ENCODE data around the gene GLCCI1.
A peak's percentile ranks its signal among the peaks of the same experiment; 100 is the strongest.

GLCCI1 gene

DNA sequence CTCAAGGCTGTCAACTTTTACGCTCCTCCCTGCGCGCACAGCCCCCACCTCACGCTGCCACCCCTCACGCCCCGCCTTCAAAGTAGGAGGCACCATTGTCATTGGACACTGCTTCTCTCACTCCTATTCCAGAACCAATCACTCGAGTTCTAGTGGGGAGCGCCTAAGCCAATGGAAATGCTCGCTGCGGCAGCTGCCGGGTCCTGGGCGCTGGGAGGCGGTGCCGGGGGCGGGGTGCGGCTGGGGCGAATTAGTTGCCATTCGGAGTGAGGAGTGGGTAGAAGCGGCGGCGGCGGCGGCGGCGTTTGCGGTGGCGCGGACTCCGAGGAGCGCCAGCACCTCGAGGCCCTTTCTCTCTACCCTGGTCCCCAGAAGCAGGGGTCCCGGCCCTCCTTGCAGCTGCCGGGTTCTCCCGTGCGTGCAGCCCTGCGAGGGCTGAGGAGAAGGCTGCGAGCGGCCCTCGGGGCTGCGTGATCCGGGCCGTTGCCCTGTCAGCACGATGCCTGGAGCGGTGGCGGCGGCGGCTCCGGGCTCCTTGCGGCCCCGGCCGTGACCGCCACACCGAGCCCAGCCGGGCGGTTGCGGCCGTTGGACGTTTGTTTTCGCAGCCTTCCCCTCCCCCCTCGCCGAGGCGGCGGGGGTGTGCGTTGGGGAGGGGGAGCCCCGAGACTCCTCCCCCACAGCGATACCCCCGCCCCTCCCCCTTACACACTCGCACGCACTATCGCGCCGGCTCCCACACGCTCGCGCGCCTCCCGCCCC is at the start of gene GLCCI1:
Gene GLCCI1, plus strand, starts transcription at position 253 of the 762 bp plus-strand sequence. CDS start 555 bp downstream, outside the sequence.
- peak; percentile 97 for DNase-seq

DNA sequence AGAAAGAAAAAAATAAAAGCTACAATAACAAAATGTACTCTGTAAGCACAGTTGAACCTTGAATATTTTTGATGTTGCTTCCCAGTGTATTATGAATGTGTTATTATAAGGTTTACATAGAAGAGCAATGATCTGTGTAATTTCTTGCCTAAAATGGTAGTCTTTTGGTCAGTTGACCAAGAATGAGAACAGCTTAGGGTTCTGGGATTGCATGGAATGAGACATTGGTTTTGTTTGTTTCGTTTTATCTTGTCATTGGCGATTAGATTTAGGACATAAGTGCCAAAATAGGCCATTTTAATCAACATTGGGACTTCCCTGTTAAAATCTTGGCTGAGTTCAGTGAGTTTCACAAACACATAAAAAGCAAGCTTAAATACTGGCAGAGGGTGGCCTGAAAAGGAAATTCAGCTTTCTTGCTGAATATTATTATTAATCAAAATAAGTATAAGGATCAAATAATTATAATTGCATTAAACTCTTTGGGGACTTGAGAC is 49.1 kb upstream of the GLCCI1 start:
- DNase-seq = no peak

DNA sequence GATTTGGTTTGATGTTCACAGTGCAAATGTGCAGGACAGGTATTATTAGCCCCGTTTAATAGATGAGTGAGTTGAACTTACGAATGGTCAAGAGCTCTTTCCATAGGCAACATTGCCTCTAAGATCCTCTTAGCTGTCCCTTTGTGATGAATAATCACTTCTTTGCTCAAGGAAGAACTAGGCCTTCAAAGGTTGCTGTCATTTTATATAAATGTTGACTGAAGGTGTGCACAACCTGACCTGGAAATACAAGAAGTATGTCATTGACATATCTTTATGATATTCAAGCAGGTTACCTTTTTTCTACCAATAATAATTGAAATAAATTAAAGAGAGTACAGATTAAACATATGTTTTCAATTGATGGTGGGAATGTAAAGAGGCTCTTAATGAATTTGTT is 48.5 kb upstream of the GLCCI1 start:
- no peak for DNase-seq

DNA sequence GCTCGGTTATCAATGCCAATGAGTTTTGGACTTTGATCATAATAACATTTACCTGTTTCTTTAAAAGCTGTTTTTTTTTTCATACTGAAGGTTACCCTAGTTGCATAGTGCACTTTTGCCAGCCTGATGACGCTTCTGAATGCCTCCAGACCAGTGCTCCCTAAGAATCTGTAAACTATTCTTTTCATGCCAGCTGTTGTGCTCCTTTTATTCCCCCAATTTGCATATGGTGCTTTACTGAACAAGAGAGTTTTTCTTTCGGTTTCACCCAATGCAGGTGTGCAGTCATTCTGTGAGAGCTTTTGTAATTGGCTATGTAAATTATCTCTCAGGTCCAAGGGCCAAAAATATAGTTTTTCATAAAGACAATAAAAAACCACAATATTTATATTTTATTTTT is 48.1 kb upstream of the GLCCI1 start:
- DNase-seq = no peak

DNA sequence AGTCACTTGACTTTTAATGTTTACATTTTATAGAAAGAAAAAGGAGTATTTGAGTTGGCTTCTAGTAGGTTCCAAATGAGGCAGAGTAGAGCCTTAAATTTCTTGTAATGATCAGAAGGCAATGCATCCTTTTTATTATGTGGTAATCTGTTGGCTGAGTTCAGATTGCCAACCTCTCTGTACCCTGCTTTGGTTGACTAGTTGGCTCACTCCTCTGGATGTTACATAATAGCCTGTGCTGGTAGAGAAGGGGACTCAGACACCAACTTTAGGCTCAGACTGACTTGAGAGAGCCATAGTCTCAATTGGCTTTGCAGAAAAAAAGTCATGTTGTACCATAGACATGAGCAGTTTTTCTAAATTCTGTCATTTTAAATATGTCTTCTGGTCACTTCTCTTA is 46.8 kb upstream of the GLCCI1 start:
- no peak for DNase-seq

DNA sequence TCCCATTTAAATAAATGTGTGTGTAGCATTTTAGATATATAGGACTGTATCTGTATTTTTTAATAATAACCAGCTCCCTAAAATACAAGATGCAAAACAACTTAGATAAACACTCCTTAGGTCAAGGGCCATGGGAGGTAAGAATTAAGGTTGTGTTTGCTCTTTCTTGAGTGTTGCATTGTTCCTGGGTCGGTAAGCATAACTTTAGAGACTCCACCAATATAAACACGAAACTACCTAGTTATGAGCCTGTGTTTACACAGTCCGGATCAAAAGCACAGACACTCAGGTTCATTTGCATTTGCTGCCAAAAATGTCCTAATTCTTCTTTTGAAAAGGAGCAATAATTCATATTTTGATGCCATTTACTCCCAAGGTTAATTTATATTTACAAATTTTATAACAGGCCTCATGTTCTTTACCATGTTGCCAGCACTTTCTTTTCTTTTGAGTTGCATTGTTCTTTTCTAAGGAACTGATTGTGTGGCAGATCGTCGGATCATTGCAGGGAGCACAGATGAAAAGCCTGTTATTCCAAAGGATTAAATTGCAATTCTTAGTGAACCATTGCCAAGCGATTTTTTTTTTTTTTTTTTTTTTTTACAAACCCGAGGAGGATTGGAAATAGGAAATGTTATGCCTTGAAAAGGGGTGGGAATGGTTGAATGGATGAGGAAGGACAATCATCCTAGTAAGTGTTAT is 45.8 kb upstream of the GLCCI1 start:
- DNase-seq = peak; percentile 39

DNA sequence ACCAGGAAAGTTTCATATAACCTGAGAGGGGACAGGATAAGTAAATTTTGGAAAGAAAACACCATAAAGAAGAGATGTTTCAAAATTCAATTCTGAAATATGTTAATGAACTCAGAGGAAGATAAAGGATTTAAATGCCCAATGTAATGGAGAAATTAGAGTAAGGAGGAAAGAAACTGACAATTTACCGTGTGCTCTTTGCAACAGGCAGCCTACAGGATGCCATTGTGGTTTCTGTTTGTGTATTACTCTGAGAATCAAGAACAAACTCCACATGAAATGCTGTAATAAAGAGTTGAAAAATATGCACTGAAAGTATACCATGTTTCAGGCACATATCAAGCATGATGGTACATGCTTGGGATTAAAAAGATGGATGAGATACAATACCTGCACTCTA is 44.8 kb upstream of the GLCCI1 start:
- no peak for DNase-seq

DNA sequence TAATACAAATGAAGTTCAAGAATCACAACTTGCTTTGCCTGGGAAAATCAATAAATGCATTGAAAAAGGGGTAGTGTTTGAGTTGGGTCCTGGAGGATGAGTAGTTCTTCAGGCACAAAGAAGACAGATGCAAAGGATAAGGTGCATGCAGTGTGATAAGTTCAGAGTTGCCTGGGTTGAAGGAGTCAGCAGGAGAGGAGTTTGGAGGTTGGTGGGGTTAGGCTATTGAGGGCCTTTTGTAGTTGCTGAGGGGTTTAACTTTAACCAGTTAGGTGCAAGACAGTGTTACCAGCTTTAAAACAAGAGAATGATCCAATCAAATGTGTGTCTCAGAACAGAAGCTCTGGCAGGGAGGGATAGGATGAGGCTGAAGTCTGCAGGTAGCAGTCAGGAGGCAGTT is 44.3 kb upstream of the GLCCI1 start:
- no peak for DNase-seq

DNA sequence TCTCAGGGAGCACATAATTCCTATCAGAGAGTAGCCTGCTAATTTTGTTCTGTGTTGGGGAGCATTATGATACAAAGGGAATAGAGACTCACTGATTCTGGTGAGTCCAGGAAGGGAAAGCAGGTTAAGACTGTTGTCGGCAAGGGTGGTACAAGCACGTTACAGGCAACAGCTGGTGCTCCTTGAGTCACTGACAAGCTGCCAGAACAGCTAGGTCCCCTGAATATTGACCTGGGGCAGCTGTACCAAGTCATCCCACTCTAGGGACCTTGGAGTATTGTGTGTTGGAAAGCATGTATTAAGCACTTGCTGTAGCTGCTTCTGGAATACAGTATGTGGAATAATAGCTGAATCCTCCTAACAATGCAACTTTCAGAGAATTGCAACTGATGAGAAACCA is 37.0 kb upstream of the GLCCI1 start:
- DNase-seq = no peak

DNA sequence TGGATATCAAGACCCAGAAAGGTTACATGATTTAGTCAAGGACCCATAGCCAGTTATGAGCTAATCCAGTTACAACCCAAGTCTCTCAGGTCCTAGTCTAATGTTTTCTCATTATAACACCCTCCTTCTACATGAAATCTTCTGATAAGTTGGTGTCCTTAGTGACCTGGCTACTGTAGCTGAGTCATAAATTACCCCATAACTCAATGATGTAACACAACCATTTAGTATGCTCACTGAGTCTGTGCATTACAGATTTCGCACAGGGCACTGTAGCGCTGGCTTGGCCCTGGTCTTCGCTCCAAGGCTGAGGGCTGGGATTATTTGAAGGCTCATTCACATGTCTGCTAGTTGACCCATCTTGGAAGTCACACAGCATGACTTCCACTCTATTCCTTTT is 36.0 kb upstream of the GLCCI1 start:
- DNase-seq = no peak

DNA sequence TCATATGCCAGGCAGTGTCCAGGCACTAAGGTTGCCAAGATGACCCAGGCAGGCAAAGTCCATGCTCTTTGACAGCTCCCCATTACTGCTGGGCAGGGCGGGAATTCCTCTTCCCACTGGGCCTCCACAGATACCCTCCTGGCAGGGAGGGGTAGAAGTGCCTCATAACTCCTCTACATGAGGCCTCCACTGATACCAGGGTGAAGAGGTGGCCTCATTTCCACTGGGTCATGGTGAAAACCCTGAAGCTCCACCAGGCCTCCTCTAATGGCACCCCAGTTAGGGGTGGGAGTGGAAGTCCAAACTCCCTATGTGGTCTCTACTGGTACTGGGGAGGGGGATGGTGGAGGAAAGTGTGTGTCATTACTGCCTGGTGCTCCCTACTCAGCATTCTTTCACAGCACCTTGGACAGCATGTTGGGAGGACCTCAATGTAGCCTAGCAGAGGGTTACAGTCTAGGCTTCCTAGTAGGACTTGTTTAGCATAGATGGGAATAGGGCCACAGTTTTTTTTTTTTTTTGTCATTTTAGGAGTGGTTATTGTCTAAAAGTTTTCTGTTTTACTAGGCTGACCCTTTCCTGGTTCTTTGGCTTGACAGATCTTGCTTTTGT is 34.6 kb upstream of the GLCCI1 start:
- DNase-seq = no peak

DNA sequence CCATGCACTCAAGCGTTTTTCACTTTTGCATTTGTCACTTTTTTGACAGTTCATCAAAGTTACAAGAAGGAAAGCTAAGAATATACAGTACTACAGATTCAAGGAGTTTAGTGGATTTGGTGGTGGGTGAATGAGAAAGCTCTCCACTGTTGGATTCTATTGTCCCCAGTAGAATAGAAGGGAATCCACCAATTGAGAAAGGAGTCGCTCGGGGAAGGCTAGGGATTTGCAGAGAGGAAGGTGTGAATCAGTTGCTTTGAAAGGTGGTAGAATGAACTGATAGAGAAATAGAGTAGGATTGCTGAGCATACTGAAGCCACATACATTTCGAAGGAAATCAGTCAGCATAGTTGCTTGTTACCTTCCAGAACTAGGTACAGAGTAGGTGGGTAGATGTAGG is 33.7 kb upstream of the GLCCI1 start:
- no peak for DNase-seq

DNA sequence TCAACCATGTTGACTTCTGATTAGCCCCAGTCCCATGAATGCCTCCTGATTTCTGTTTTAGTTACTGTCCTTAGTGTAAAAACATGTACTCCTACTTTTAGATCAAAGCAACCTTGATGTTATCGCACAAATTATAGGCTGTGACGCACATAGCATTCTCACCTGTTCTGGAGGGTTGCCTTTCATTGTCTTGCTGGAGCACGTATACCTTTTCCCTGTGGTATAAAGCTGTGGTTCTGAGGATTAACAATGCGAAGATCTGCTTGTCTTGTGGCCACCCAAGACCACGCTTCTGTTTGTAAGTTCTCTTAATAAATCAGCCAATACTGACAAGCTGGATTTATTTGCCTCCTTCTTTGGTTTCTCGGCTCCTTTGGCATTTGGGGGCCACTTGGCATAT is 30.1 kb upstream of the GLCCI1 start:
- DNase-seq = no peak

DNA sequence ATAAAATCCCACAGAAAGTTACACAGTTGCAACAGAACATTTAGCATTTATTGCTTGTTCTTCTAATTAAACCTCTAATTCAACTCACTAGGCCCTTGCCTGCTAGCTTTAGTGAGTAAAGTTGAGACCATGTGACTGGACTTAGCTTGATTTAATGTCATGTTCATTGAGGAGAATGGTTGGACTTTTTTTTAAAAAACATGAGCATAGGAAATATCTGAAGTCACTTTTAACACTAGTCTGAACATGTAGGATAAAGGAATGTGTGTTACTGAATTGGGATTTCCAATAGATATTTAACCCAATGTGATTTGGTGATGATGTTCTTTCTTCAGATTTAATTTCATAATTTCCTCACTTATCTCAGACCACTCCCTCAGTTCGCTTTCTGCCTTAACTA is 24.6 kb upstream of the GLCCI1 start:
- no peak for DNase-seq

DNA sequence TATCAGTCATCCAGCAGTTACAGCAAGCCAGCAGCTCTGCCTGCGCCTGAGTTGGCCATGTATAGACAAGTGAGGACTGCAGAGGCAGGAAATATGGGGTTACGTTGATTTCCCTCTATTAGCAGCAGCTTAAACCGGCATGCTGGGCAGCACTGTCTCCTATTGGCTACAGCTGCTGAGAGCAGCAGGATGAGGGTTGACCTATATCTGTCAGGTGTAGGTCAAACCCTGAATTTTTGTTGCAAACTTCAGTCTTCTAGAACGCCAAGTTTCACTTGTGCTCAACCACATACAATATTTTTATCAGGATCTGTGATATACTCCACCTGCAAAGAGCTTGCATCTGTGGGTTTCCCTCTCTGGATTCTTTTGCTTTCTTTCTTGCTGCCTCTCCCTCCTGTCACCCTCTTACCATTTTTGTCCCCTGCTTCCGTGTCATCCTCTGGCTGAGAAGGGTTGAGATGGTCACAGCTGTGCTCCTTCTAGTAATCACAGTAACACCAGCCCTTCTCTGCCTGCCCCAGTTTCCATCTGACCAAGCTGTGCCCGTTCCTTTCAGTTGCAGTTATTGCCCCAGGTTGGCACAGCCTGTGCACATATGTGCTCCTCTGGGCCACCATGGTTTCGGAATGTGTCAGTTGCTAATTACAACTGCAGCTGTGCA is 23.8 kb upstream of the GLCCI1 start:
- no peak for DNase-seq

DNA sequence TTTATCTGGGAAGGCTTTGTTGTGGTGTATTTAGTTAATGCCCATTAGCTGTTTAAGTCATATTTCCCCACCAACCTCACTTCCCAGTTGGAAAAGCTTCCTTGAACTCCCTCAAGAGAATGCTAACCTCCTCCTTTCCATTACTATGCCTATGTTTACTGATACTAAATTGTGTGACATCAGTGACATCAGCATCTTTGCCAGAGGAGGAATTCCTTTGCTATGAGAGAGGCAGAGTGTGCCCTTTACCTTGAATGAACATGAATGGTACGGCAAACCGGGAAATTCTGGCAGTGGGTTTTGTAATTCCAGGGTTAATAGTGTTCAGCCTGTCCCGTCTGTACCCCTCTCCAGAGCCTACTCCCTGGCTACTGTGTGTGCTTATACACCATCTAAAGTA is 22.1 kb upstream of the GLCCI1 start:
- DNase-seq = no peak

DNA sequence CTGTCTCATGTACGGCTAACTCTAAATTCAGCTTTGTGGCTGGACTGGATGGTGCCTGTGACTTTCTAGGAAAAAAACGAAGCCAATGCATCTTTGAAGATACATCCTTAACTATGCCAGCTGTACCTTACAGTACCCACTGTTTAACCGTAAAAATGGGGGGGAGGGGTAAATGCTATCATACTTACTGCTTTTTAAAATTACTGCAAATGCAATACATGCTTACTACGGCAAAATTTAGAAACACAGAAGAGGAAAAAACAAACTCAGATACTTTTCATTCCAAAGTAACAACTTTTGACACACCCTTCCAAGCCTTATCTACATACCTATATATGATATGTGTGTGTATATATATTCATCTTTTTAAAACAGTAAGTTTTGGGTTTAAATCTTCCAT is 20.4 kb upstream of the GLCCI1 start:
- no peak for DNase-seq

DNA sequence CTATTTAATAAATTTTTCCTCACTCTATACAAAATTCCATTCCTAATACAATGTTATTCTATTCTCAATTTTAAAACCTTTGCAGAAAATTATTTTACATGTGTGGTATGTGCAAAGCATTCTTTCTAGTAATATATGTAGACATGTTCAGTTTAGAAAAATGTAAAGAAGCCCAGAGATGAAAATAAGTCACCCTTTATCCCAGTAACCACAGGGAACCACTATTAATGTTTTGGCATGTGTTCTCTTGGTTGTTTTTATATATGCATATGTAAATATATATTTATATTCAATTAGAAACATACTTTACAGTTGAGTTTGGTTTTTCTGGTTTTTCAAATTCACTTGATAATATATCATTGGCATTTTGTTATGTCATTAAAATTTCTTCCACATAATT is 14.8 kb upstream of the GLCCI1 start:
- no peak for DNase-seq

DNA sequence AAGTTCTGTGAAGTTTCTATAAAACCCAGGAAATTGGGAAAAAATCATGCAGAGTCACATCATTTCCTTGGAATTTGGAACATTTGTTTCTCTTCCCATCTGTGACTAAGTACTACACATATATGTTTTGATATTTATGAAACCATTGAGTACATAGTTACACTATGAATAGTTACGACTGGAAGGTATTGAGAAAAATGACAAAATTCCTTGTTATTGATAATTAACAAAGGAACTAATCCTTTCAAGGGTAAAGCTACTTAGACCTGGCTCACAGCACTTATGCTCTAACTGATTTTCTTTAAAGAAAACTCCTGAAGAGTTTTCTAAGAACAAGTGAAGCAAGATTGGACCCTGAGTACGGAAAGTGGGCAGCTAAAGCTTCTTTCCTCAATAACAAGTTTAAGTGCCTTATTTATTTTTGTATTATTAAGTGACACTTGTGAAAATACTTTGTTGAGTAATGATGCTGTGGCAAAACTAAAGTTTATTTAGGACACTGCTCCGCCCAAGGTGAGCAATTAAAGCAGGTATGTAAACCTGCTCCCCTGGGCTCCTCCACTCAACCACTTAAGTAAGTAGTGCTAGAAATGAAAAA is 12.0 kb upstream of the GLCCI1 start:
- DNase-seq = peak; percentile 83

DNA sequence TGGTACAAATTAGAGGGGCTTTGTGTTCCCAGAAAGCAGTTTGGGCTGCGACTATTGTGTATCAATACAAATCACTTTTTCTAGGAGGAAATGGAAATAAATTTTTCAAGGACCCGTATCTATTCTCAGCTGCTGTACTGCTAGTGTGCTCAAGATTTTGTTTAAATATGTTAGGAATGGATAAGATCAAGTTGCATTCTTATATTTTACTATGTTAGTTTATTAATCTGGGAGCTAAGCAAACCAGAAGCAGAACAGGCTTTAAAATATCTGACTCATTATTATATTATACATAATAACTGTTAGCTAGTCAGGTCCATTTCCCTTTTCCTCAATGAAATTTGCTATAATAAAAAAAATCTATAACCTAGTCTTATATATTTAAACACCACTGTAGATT is 11.1 kb upstream of the GLCCI1 start:
- DNase-seq = no peak

DNA sequence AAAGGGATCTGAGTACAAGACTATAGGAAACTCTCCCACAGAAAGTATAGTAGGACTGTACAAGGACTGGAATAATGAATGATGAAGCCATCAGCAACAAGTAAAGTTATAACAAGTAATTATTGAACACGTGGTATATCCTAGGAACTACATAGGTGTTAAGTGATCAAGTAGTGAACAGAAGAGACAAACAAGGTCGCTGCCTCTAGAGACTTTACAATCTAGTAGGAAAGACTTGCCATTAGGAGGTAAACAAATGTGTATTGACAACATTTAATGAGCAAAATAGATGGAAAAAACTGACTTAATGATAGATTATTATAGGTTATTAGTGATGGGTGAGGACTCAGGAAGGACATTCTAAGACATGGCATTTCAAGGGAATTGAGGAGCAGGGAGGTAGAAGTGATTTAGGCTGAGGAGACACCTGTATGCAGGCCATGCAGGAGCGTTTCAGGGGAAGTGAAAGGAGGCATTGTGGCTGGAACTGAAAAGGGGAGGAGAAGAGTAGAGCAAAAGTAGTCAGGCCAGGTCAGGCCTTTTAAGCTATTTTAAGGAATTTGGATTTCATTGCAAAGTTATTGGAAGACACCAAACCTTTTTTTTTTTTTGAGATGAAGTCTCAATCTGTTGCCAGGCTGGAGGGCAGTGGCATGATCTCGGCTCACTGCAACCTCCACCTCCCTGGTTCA is 8.5 kb upstream of the GLCCI1 start:
- DNase-seq = no peak

DNA sequence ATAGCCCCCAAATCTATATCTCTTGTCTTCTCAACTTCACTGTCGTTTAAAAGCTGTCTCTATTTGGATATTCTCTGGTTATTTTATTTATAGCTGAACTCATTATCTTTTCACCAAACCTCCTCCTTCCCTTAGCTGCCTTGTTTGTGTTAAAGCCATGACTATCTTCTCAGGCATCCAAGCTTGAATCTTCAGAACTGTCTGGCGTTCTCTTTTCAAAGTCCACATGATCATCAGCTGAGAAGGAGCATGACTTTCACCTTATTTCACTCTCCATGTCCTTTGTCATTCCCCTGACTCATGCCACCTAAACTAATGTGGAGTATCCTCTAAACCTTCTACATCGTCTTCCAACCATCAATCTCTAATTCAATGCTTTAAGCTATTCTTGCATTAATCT is 5.7 kb upstream of the GLCCI1 start:
- no peak for DNase-seq

DNA sequence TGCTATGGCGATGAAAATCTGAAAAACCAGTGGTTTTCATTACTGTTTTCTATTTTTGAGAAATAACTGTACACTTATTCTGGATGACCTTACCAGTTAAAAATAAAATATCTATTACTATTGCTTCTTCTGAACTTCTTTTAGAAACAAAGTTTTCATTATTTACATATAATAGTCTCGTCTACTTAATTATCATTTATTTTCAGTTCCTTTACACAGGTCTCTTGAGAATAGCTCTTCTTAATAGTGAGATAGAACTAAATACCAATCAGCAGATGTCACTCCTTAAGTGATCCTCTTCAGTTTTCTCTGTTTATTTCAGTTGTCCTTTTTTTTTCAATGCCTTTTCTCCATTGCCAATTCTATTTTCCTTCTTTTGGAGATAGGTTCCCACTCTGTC is 4.3 kb upstream of the GLCCI1 start:
- no peak for DNase-seq
